Measurements from ENCODE around the gene NYAP2. TPM values are rescaled to one million over a fixed set of nuclear protein-coding genes. Genes with fewer than 3 reads are reported as not detected.

The NYAP2 gene
- total RNA-seq, 1 experiment from 2014 or later = not detected

DNA sequence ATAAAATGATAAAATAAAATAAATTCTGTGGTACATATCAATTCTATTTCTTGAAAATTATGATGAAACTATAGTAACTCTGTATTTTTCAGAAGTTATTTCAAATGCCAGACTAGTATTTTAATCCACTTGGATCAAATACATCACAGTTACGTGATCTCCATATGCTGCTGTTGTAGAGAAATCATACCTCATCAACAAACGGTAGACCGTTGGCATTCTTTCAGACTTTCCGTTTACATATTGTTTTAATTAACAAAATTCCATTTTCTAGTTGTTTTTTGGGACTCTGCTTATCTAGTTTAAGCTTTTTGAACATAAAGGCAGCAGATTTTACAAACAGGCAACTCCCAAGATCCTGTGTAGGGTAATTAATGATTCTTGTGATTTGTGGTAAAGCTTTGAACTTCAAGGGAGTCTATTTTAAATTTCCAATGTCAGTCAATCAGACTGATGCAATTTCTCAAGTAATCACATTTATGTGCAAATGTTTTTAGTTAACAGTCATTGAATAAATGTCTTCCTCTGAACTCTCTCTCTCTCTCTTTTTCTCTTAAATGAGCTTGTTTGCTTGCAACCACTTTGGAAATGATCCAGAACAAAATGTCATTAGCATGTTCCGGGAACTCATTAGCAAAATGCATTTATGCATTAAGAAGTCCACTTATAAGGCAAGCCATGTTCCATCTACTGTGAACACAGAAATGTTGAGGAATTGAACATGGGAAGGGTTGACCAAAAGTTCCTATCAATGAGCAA, 31.8 kb downstream of the NYAP2 start (continued):
- TF ChIP-seq, protein P1, sequence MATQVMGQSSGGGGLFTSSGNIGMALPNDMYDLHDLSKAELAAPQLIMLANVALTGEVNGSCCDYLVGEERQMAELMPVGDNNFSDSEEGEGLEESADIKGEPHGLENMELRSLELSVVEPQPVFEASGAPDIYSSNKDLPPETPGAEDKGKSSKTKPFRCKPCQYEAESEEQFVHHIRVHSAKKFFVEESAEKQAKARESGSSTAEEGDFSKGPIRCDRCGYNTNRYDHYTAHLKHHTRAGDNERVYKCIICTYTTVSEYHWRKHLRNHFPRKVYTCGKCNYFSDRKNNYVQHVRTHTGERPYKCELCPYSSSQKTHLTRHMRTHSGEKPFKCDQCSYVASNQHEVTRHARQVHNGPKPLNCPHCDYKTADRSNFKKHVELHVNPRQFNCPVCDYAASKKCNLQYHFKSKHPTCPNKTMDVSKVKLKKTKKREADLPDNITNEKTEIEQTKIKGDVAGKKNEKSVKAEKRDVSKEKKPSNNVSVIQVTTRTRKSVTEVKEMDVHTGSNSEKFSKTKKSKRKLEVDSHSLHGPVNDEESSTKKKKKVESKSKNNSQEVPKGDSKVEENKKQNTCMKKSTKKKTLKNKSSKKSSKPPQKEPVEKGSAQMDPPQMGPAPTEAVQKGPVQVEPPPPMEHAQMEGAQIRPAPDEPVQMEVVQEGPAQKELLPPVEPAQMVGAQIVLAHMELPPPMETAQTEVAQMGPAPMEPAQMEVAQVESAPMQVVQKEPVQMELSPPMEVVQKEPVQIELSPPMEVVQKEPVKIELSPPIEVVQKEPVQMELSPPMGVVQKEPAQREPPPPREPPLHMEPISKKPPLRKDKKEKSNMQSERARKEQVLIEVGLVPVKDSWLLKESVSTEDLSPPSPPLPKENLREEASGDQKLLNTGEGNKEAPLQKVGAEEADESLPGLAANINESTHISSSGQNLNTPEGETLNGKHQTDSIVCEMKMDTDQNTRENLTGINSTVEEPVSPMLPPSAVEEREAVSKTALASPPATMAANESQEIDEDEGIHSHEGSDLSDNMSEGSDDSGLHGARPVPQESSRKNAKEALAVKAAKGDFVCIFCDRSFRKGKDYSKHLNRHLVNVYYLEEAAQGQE (IDR thresholded peaks at IDR 0.05; ENCODE audit: low read depth) = no peak

DNA sequence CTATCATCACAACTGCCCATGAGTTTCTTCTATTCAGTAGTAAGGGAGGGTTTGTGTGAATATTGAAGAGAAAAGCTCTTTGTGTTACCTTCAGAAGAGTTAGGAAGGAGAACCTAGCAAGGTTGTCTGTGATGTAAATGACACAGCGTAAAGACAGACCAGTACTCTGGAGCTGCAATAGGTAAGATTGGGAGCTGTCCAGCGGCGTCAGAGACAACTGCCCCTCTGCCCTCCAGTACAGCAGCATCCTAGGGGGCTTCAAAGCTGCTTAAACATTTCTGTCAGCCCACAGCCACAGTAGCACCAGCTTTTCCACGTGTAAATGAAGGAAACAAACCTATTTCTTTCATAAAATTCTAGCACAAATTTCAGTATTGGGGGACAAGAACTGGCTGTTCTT, 34.5 kb downstream of the NYAP2 start:
- Histone ChIP-seq H3K9me2 (ENCODE audit: insufficient read depth) (no peaks in the 10 kb centered on the region), H2AFZ (ENCODE audit: low read depth, low read length, poor library complexity, severe bottlenecking) (no peak overlapping the region), H3K79me2 (ENCODE audit: insufficient read depth, low read length) (no peaks in the 10 kb centered on the region), H3K4me1 (ENCODE audit: control insufficient read depth in 1 of 2, insufficient read depth in 2 of 2, low read length in 2 of 2) (no peaks in the 10 kb centered on the region), H3K27ac (ENCODE audit: low read depth, low read length) (no peak overlapping the region), H3K27me3 (ENCODE audit: insufficient read depth, low read length) (no peaks in the 10 kb centered on the region), H3K4me2 (ENCODE audit: low read length) (no peak overlapping the region), H3K36me3 (ENCODE audit: control insufficient read depth in 1 of 2, insufficient read depth in 2 of 2, low read length in 2 of 2) (no peaks in the 10 kb centered on the region), H3K9ac (ENCODE audit: low read length) (no peak overlapping the region), H3K4me3 (replicated peaks in 1 of 2; ENCODE audit: low read depth in 1 of 2, low read length in 2 of 2) (no peak overlapping the region), H4K20me1 (ENCODE audit: insufficient read depth) (no peaks in the 10 kb centered on the region), H3K9me3 (ENCODE audit: control insufficient read depth in 1 of 2, insufficient read depth in 1 of 2, low read depth in 1 of 2, low read length in 2 of 2) (no peaks in the 10 kb centered on the region)
- CTCF ChIA-PET = no interaction called here
- TF ChIP-seq, protein P1 (IDR thresholded peaks at IDR 0.05; ENCODE audit: low read depth) = peak; percentile 54
- TF ChIP-seq SRF (IDR thresholded peaks at IDR 0.05; ENCODE audit: low read depth) = no peak
- no TSS peak for BruUV-seq (replicated peaks)
- DNase-seq (ENCODE audit: low read depth, low spot score) (no peak), ATAC-seq (no peak)
- RAD21 ChIA-PET (ENCODE audit: low non-redundant PET in 1 of 2, low total read pairs in 2 of 2, uncharacterized antibody in 2 of 2, unreplicated experiment in 2 of 2) = no interaction called here
- intact Hi-C loops (cut with micrococcal nuclease) = no loop called here
- POLR2A ChIA-PET = no interaction called here

Measured in HCT116 (cell line).